Parathyroid adenoma (tissue), 2 donors: ENCODE measurements around the gene SIM1.

Experiments
- H2AFZ ChIP-seq: fragments of 300-600 bp; sonication (generic); one replicate; pipeline ENCODE4 v1.7.0; 2017; ENCODE audit warnings: antibody characterized with exemption, mild to moderate bottlenecking
- H3K27ac ChIP-seq: fragments of 300-600 bp; sonication (generic); one replicate; pipeline ENCODE4 v1.7.0; 2017
- H3K27me3 ChIP-seq: fragments of 300-600 bp; sonication (generic); one replicate; pipeline ENCODE4 v1.7.0; 2017; ENCODE audit warnings: low read length; ENCODE audit not compliant: control insufficient read depth, insufficient read depth
- H3K36me3 ChIP-seq: fragments of 300-600 bp; sonication (generic); one replicate; pipeline ENCODE4 v1.7.0; 2017; ENCODE audit warnings: low read length; ENCODE audit not compliant: control insufficient read depth, insufficient read depth
- H3K4me1 ChIP-seq: fragments of 300-600 bp; sonication (generic); one replicate; pipeline ENCODE4 v1.7.0; 2017; ENCODE audit warnings: control low read depth
- H3K4me2 ChIP-seq: fragments of 300-600 bp; sonication (generic); one replicate; pipeline ENCODE4 v1.7.0; 2017; ENCODE audit warnings: low read length
- H3K4me3 ChIP-seq: fragments of 300-600 bp; sonication (generic); one replicate; pipeline ENCODE4 v1.7.0; 2017; ENCODE audit warnings: low read depth, low read length
- H3K79me2 ChIP-seq: fragments of 300-600 bp; sonication (generic); one replicate; pipeline ENCODE4 v1.7.0; 2017; ENCODE audit warnings: control low read depth
- H3K9ac ChIP-seq: fragments of 300-600 bp; sonication (generic); one replicate; pipeline ENCODE4 v1.7.0; 2017; ENCODE audit warnings: mild to moderate bottlenecking
- H3K9me3 ChIP-seq: fragments of 300-600 bp; sonication (generic); one replicate; pipeline ENCODE4 v1.7.0; 2017; ENCODE audit warnings: low read length; ENCODE audit not compliant: control insufficient read depth
- CTCF ChIP-seq: fragments of 300-600 bp; sonication (generic); IDR thresholded peaks from one replicate; pipeline ENCODE4 v1.7.0; 2017; ENCODE audit warnings: antibody characterized with exemption, mild to moderate bottlenecking
- donor health status: primary hyperparathyroidism.

The SIM1 gene

GRCh38 chr6:100456908-100457235 lies 7.8 kb downstream of the SIM1 start:
- Histone ChIP-seq H3K9me3 (no peaks in the 10 kb centered on the region), H3K4me2 (no peak overlapping the region), H3K27ac (no peak overlapping the region), H3K27me3 (peaks cover 28% of the 10 kb centered on the region), H2AFZ (no peak overlapping the region), H3K4me3 (no peak overlapping the region), H3K4me1 (no peaks in the 10 kb centered on the region), H3K79me2 (no peaks in the 10 kb centered on the region), H3K36me3 (no peaks in the 10 kb centered on the region), H3K9ac (no peak overlapping the region)
- no peak for TF ChIP-seq CTCF

- Histone ChIP-seq H3K9me3 (no peaks in the 10 kb centered on the region), H3K36me3 (no peaks in the 10 kb centered on the region), H2AFZ (no peak overlapping the region), H3K4me3 (no peak overlapping the region), H3K9ac (no peak overlapping the region), H3K4me1 (no peaks in the 10 kb centered on the region), H3K27me3 (peaks cover 26% of the 10 kb centered on the region), H3K27ac (no peak overlapping the region), H3K4me2 (no peak overlapping the region), H3K79me2 (no peaks in the 10 kb centered on the region)
- TF ChIP-seq CTCF: no peak
Measured at GRCh38 chr6:100456141-100456907, 8.4 kb downstream of the SIM1 start.

GRCh38 chr6:100455230-100456124 lies 9.2 kb downstream of the SIM1 start:
- Histone ChIP-seq H2AFZ (no peak overlapping the region), H3K9me3 (no peaks in the 10 kb centered on the region), H3K4me1 (no peaks in the 10 kb centered on the region), H3K79me2 (no peaks in the 10 kb centered on the region), H3K36me3 (no peaks in the 10 kb centered on the region), H3K4me3 (no peak overlapping the region), H3K27ac (no peak overlapping the region), H3K27me3 (peaks cover 18% of the 10 kb centered on the region), H3K9ac (no peak overlapping the region), H3K4me2 (no peak overlapping the region)
- TF ChIP-seq CTCF: no peak

GRCh38 chr6:100454551-100455229 lies 10.0 kb downstream of the SIM1 start:
- H2AFZ ChIP-seq: no peak overlapping the region
- peaks cover 17% of the 10 kb centered on the region for H3K27me3 ChIP-seq
- H3K9ac ChIP-seq: no peak overlapping the region

More at GRCh38 chr6:100454551-100455229, 10.0 kb downstream of the SIM1 start:
- no peaks in the 10 kb centered on the region for H3K79me2 ChIP-seq
- H3K36me3 ChIP-seq: no peaks in the 10 kb centered on the region
- no peak for TF ChIP-seq CTCF
- H3K9me3 ChIP-seq: no peaks in the 10 kb centered on the region
- H3K4me3 ChIP-seq: no peak overlapping the region
- H3K27ac ChIP-seq: no peak overlapping the region
- no peak overlapping the region for H3K4me2 ChIP-seq
- H3K4me1 ChIP-seq: no peaks in the 10 kb centered on the region
